Measurements from ENCODE around the gene SATB1.
"Not testable (repeated sequence)": the region's sequence is repeated elsewhere in the genome, so short reads cannot be mapped to it uniquely, and the experiment has no call there.

Gene SATB1

GRCh38 chr3:18424729-18425640, at the start of gene SATB1:
Gene SATB1, minus strand, starts transcription at chr3:18425339. Its CDS starts 4,372 bp downstream, at chr3:18420967.
- peak; percentile 89 for DNase-seq (ENCODE audit: low spot score)

GRCh38 chr3:18474202-18474601, 49.1 kb upstream of the SATB1 start:
- DNase-seq (ENCODE audit: low spot score), result no peak

GRCh38 chr3:18469775-18470174, 44.6 kb upstream of the SATB1 start:
- DNase-seq (ENCODE audit: low spot score), result no peak

DNA sequence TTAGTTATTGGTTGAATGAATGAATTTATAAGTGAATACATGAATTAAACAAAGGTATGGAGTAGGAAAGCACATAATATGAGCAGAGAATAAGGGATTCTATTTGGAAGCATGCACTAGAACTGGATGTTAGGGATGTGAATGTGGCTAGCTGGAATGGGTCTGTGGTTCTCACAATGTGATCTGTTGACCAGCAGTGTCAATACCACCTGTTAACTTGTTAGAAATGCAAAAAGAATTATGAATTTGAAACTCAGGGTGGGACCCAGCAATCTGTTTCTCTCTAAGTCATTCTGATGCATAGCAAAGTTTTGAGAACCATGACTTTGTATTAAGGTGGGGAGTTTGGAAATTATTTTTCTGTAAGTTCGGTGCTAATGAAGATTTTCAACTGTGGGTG, 41.0 kb upstream of the SATB1 start:
- no peak for DNase-seq (ENCODE audit: low spot score)

- DNase-seq (ENCODE audit: low spot score), result no peak
These were observed 29.6 kb upstream of the SATB1 start for GRCh38 chr3:18454766-18455165.

- not testable (repeated sequence) for DNase-seq (ENCODE audit: low spot score)
These were observed 24.5 kb upstream of the SATB1 start for GRCh38 chr3:18449618-18450017.

DNA sequence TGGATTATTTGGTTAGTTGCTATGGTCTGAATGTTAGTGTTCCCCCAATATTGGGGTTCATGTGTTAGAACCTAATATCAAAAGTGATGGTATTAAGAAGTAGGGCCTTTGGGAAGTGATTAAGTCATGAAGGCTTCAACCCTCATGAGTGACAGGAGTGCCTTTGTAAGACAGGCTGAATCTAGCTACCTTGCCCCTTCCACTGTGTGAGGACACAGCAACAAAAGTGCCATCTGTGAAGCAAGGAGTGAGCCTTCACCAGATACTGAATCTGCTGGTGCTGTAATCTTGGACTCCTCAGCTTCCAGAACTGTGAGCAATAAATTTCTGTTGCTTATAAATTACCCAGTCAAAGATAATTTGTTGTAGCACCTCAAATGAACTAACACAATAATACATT, 22.6 kb upstream of the SATB1 start:
- no peak for DNase-seq (ENCODE audit: low spot score)

DNA sequence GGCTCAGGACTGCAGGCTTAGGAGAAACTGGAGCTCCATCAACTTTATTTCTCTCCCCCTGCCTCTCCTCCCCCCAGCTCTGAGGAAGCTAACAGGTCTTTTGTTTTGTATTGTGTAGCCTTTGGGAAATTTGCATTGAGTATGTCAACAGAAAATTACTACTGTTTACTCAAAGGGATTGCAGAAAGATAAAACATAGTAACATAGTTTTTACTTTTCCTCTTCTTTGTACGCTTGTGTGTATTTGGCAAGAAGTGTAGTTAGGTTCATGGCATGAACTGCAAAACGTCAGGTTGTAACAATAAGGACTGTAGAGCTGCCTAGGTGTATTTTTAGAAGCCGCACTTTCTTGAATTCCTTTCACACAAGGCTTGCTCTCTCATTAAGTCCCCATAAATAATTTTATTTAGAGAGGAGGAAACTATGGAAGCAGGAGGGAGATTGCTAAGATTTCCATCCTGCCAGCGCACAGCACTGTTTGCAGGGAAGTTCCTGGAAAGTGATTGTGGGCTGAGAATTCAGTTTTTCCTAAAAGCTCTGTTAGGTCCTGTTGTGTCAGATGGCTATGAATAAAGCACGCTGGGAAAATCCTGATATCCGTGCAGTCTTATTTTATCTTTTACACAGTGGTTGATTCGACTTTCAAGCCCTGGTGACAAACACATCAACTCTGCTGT, 21.1 kb upstream of the SATB1 start:
- DNase-seq (ENCODE audit: low spot score), result no peak

DNA sequence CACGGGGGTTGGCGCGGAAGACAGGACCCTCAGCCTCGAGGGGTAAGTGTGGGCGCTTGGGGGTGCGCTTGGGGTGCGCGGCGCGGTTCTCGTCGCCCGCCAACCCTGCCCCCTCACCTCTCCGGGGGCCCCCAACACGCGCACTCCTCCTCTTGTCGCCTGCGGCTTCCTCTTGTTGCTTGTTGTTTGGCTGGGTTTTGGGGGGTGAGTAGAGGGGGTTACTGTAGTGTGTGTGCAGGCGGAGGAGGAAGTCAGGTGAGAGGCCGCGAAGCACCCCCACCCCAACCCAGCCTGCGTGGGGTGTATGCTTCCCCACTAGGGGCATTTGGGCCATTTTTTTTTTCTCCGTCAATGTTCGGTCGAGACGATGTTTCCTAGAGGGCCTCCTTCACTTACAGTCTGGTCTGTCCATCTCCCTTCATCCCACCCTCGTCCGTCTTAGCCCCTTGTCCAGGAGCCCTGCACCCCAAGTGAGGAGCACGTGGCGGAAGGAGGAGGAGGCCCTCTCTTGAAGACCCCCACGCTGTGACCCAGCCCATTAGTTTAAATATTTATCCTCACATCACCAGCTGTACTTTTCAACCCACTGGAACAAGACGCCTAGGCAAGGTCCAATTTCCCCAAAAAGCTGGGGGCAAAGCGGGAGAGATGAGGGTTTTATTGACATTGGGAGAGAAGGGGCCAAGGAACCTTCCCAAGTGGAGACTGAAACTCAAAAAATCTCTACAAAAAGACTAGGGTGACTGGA, 20.4 kb upstream of the SATB1 start:
- no peak for DNase-seq (ENCODE audit: low spot score)

GRCh38 chr3:18444595-18445400, 19.7 kb upstream of the SATB1 start:
- peak; percentile 85 for DNase-seq (ENCODE audit: low spot score)

DNA sequence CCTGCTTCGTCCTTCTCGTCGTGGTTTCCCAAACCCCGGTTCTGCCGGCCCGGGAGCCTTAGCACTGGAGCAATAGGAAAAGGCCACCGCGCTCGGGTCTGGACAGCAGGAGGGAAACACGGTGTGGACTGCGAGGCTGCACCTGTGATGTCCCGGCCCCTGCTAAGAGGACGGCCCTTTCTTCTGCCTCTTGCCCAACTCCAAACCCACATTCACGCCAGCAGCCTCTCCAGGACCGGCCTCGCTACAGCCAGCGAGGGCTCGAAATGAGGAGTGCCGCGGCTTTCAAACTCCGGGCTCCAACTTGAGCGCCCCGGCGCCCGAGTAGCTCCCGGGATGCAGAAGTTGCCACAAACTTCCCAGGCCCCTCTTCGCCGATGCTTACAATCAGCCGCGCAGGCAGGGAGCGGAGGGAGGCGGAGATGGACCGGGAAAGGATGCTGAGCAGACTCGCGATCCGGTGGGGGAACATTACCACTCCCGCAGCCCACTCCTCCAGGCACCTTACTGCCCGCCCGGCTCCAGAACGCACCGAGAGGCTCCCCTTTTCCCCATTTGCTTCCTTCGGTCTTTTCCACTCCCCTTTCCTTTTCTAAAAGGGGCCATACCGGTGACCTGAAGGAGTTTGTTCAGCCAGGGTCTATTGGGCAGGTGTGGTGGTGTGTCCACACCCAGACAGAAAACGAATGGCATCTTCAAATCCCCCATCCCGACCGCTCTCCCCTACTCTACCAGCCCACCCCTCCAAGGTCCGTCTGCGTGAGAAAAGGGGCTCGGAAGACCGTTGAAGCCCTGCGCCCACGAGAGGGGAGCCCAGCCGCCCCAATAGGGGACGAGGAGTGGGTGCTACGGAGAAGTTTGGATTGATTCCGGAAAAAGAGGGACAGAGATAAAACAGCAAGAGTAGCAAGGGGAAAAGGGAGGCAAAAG, 18.8 kb upstream of the SATB1 start:
- peak; percentile 61 for DNase-seq (ENCODE audit: low spot score)

- no peak for DNase-seq (ENCODE audit: low spot score)
These were observed 17.9 kb upstream of the SATB1 start for GRCh38 chr3:18442756-18443664.

DNA sequence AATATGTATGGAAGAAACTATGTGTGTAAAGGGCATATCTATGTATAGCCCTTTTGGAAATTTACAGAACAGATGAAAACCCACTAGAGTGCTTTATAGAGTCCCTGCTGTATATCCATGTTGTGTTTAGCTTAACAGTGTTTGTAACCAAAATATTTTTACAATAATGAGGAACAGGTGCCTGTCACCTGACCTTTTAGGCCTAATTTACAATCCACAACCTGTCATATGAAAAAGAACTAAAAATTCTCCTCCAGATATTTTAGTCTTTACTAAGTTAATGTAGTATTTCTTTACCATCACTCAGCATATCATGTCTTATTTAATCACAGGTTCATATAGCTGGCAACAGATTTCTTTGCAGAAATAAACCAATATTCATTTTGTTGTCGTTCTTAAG, 16.4 kb upstream of the SATB1 start:
- DNase-seq (ENCODE audit: low spot score), result no peak

DNA sequence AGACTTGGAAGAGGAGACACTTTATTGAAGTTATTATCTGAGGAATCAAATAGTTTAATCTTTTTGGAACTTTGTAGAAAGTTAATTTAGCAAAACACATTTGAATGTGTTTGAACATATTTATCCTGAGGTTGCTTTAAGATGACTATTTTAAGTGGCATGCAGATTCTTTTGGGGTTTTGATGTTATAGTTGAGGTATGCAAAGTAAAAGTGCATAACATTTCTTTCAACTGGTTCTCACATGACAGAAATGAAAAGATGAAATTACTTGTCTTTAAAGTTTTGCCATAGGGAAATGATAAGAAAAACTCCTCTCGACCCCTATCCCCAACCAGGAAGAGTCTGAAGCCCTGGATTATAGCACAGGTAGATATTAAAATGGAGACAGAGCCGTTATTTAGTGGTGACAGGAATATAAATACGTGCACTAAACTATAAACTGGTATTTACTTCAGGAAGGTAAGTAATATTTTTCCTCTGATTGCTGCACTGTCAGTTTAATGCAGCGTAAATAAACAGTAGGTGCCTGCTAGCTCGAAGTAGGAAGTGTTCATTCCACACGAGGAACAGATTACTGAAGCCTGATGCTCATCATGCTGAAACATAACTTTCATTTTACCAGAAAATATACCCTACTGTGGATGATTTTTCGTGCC, 15.1 kb upstream of the SATB1 start:
- DNase-seq (ENCODE audit: low spot score), result no peak

GRCh38 chr3:18439281-18439680, 14.1 kb upstream of the SATB1 start:
- DNase-seq (ENCODE audit: low spot score), result no peak

- DNase-seq (ENCODE audit: low spot score), result no peak
These were observed 13.4 kb upstream of the SATB1 start for GRCh38 chr3:18438586-18438985.

DNA sequence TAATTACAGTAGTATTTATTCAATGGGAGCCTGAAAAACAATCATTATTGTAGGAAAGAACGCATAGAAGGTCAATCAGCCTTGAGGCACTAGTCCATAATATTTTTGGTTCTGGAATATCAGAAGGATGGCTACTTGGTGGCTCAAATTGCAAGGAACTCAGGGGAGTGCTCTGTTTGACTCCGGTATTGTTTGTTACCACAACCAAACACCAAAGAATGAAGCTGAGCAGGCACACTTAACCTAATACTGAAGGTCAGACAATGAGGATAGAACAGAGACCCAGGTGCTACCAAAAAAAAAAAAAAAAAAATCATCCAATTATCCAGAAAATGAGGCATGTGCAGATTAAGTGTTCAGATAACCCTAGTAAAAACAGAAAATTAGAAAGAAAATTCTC, 11.1 kb upstream of the SATB1 start:
- no peak for DNase-seq (ENCODE audit: low spot score)

DNA sequence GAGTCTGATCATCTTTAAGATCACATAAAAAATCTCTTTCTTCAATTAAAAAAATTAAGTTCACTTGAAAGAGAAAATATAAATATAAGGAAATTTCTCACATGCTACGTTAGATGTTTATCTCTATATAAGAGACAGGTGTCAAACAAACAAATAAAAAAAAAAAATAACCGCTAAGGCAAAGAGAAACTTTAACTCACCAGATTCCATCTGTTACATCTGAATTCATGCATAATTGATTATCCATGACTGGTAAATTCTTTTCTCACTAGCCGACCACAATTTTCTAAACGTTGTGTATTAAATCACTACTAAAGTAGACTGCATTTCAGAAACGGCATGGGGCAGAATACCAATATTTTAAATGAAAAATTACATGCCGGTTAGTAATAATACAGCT, 9.6 kb upstream of the SATB1 start:
- DNase-seq (ENCODE audit: low spot score), result no peak

GRCh38 chr3:18432752-18433151, 7.6 kb upstream of the SATB1 start:
- DNase-seq (ENCODE audit: low spot score), result no peak

Measured in ecto neural progenitor cell (in vitro differentiated cells).